VCaP (cell line): Measurements from ENCODE around the gene UAP1L1.

ENCODE experiments used
- H3K27ac ChIP-seq: fragments of 450-650 bp; 2 replicates; pipeline ENCODE4 v1.5.1; 2017
- TF ChIP-seq, protein P1 (sequence below): fragments of 450-650 bp; conservative IDR thresholded peaks from 2 replicates; pipeline ENCODE4 v1.5.1; 2017; ENCODE audit warnings: mild to moderate bottlenecking, moderate library complexity

Gene UAP1L1

GRCh38 chr9:137064027-137064879 is 13.1 kb upstream of the UAP1L1 start:
- H3K27ac ChIP-seq: peak overlapping the region; percentile 14; the same call in 1 of the 2 replicates
- TF ChIP-seq, protein P1, sequence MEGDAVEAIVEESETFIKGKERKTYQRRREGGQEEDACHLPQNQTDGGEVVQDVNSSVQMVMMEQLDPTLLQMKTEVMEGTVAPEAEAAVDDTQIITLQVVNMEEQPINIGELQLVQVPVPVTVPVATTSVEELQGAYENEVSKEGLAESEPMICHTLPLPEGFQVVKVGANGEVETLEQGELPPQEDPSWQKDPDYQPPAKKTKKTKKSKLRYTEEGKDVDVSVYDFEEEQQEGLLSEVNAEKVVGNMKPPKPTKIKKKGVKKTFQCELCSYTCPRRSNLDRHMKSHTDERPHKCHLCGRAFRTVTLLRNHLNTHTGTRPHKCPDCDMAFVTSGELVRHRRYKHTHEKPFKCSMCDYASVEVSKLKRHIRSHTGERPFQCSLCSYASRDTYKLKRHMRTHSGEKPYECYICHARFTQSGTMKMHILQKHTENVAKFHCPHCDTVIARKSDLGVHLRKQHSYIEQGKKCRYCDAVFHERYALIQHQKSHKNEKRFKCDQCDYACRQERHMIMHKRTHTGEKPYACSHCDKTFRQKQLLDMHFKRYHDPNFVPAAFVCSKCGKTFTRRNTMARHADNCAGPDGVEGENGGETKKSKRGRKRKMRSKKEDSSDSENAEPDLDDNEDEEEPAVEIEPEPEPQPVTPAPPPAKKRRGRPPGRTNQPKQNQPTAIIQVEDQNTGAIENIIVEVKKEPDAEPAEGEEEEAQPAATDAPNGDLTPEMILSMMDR: peak; percentile 98

GRCh38 chr9:137064880-137065164 is 12.5 kb upstream of the UAP1L1 start:
- TF ChIP-seq, protein P1: no peak
- H3K27ac ChIP-seq: no peak overlapping the region

- H3K27ac ChIP-seq: peak overlapping the region; percentile 96; the same call in 1 of the 2 replicates
- TF ChIP-seq, protein P1: no peak
Observed at GRCh38 chr9:137065336-137065967, 11.9 kb upstream of the UAP1L1 start.

- H3K27ac ChIP-seq: peak overlapping the region; percentile 96
Observed at GRCh38 chr9:137066096-137066861, 11.0 kb upstream of the UAP1L1 start.

GRCh38 chr9:137067860-137068538 is 9.3 kb upstream of the UAP1L1 start:
- TF ChIP-seq, protein P1: peak; percentile 90
- peak overlapping the region; percentile 96 for H3K27ac ChIP-seq

More at GRCh38 chr9:137066096-137066861, 11.0 kb upstream of the UAP1L1 start:
- TF ChIP-seq, protein P1: no peak

- peak overlapping the region; percentile 96 for H3K27ac ChIP-seq
- TF ChIP-seq, protein P1: no peak
Observed at GRCh38 chr9:137068539-137069507, 8.5 kb upstream of the UAP1L1 start.
